GM21528 (cell line): ENCODE results near the gene CAPN15.

Experiments used
- ATAC-seq: cut with Tn5 transposase; IDR thresholded peaks from one replicate; pipeline ENCODE4 v1.9.1; 2021; ENCODE audit warnings: mild to moderate bottlenecking, moderate library complexity; ENCODE audit not compliant: unreplicated experiment, low FRiP score

Gene CAPN15

DNA sequence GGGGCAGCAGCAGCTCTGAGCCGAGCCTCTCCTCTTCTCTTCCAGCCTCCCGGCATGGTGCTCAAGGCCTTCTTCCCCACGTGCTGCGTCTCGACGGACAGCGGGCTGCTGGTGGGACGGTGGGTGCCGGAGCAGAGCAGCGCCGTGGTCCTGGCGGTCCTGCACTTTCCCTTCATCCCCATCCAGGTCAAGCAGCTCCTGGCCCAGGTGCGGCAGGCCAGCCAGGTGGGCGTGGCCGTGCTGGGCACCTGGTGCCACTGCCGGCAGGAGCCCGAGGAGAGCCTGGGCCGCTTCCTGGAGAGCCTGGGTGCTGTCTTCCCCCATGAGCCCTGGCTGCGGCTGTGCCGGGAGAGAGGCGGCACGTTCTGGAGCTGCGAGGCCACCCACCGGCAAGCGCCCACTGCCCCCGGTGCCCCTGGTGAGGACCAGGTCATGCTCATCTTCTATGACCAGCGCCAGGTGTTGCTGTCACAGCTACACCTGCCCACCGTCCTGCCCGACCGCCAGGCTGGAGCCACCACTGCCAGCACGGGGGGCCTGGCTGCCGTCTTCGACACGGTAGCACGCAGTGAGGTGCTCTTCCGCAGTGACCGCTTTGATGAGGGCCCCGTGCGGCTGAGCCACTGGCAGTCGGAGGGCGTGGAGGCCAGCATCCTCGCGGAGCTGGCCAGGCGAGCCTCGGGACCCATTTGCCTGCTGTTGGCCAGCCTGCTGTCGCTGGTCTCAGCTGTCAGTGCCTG lies 46.7 kb downstream of the CAPN15 start:
- no peak for ATAC-seq

DNA sequence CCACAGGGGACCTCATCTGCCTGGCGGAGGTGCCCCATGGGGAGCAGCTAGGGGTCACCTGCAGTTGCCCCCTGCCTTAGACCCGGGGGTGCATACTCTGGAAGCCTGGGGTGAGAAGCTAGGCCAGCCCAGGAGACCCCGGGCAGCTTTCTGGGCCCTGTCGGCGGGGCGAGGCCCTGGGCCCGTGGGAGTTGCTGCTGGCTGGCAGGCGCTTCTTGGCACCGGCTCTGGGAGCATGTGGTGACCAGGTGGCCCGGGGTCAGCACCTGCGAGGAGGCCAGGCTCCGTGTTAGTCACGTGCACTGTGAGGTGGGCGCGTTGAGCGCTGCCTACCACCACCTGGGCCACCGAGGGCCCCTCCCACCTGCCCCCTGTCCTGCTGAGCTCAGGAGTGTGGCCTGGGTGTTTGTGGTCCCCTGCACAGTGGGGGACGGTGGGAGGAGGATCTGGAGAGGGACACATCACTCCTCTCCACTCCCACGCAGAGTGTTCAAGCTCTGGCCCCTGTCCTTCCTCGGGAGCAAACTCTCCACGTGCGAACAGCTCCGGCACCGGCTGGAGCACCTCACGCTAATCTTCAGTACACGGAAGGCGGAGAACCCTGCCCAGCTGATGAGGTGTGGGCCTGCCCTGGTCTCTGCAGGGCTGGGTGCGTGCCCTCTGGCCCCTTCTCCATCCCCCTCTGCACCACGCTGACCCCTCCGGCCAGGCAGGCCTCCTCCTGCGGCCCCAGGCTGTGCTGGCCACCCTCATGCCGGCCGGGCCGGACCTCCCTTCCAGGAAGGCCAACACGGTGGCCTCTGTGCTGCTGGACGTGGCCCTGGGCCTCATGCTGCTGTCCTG lies 48.1 kb downstream of the CAPN15 start:
- ATAC-seq: no peak

DNA sequence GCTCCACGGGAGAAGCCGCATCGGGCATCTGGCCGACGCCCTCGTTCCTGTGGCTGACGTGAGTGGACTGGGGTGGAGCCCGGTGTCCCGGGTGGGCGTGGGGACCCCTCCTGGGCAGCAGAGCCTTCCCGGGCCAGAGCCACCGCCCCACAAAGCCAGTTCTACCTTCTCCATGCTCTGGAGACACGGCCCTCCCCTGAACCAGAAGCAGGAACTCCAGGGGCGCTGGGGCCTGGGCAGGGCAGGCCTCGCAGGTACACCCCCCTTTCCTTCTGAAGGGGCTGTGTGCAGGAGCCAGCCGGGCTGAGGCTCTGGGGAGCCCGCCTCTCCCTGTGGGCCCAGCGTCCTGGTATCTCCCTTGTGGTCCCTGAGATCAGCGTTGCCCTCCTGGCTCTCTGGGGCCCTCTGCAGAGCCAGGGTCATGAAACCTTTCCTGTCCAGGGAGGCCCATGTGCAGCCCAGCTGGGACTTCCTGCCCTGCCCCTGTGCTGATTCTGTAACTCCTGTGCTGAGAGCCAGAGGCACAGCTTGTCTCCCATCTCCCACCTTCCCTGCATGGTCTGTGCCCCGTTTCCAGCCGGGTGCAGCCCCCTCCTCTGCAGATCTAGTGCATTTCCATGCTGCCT lies 48.8 kb downstream of the CAPN15 start:
- no peak for ATAC-seq

DNA sequence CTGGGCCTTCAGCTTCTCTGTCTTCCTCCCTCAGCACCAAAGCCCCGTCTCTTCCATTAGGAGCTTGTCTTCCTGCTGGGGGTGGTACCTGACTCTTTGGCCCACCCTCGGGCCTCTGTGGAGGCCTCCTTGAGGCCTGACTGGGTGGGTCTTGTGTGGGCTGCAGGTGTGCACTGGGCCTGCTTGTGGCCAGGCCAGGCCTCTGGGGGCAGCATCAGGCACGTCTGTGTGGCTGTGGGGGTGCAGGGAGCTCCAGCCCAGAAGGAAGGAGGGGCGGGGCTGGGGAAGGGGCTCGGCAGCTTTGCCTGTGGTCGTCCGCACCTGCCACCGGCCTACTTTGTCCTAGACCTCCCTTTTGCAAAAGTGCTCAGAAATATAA lies 49.3 kb downstream of the CAPN15 start:
- no peak for ATAC-seq

DNA sequence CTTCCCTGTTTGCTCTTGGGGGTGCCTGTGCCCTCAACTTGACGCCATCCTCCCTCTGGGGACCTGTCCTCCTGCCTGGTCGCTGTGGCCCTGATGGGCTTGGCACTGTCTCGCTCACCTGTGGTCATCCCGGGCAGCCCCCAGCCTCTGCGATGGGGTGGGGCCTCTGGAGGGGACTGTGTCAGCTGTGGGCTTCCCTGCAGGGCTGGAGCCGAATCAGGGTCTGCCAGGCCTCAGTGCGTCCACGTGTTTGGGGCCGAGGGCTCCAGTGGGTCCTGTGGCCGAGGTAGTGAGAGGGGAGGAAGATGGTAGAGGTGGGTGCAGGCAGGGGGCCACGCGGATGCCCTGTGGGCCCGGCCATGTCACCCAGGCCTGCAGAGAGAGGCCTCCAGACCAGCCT lies 50.3 kb downstream of the CAPN15 start:
- no peak for ATAC-seq

DNA sequence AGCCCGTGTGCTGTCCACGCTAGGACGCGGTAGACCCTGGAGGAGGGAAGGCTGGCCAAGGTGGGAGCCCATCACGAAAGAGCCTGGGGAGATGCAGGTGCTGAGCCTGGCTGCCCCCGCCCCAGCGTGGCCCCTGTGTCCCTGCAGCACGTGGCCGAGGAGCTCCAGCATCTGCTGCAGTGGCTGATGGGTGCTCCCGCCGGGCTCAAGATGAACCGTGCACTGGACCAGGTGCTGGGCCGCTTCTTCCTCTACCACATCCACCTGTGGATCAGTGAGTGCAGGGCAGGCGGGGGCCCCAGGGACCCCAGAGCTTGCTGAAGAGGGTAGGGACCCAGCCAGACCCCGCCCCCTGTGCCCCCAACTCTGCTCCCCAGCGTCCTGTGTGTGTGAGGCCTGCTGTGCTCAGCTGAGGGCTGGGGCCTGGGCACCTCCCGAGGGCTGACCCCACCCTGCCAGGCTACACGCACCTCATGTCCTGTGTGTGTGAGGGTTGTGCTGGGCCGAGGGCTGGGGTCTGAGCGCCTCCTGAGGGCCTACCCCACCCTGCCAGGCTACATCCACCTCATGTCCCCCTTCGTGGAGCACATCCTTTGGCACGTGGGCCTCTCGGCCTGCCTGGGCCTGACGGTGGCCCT lies 50.8 kb downstream of the CAPN15 start:
- ATAC-seq: no peak

DNA sequence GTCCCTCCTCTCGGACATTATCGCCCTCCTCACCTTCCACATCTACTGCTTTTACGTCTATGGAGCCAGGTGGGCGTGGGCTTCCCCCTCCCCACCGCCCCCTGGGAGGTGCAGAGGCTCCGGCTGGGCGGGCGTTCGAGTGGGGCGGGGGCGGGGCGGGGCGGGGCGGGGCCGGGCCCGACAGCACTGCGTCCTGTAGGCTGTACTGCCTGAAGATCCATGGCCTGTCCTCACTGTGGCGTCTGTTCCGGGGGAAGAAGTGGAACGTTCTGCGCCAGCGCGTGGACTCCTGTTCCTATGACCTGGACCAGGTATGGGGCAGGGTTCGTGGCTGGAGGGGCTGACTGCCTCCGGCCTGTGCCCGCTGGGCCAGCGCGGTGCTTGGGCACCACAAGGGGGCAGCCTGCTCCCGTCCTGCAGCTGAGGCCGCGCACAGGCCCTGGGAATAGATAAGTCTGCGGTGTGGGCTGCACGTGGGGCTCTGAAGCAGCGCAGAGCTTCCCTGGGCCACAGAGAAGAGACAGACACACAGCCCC lies 51.4 kb downstream of the CAPN15 start:
- ATAC-seq: no peak

DNA sequence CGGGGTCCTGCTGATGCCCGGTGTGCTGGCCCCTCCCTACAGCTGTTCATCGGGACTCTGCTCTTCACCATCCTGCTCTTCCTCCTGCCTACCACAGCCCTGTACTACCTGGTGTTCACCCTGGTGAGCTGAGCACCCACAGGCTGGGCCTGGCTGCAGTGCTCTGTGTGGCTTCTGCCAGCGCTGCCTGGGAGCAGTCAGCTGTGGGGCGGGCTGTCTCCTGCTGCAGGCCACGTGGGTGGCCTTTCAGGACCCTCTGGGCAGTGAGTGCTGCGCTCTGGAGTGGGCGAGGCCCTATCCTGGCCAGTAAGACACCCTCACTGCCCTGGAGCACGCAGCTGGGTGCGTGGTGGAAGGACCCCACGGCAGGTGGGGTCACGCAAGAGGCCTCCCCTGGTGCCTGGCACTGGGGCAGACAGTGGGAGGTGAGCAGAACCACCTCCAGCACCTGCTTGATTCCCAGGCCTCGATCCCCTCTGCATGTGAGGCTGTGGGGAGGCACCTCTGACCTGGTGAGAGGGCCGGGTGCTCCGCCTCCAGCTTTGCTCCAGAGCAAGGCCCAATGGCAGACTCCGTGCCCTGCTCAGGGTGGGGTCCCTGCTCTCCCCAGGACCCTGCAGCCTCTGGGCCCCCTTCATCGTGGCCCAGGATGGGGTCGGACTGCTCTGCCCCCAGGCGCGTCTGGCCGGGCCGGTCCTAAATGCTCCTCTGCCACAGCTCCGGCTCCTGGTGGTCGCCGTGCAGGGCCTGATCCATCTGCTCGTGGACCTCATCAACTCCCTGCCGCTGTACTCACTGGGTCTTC lies 52.8 kb downstream of the CAPN15 start:
- no peak for ATAC-seq

DNA sequence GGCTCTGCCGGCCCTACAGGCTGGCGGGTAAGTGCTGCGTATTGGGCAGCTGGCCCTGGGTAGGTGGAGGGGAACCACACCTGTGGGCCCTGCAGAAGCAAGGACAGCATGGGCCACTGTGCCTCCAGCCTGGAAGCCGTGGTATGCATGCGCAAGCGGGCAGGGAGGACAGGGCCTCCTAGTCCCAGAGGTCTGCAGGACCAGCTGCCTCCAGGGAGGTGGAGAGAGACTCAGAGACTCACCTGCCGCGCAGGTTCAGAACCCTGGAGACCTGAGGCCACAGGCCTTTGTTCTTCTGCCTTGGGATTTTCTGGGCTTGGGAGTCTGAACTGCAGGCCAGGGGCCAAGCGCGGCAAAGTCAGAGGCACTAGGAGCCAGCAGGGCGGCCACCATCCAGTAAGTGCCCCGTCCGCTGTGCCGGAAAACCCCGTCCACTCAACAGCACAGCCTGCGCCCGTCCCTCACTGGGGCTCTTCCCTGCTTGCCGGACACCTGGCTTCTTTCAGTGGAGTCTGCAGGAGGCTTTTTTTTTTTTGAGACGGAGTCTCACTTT lies 53.5 kb downstream of the CAPN15 start:
- no peak for ATAC-seq

DNA sequence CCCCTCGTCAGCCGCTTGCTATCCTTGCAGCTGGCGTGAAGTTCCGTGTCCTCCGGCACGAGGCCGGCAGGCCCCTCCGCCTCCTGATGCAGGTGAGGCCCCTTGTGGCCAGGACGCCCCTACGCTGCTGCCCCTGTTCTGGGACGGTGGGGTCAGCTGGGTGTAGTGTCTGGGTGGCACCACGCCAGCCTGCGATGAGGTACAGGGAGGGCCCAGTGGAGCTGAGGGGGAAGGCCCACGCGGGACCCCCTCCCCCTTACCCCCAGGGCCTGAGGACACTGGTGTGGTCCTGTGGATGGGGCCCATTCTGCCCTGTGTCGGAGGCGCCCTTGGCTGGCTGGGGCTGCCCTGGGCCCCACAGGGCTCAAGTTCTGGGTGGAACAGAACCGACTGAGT lies 54.7 kb downstream of the CAPN15 start:
- no peak for ATAC-seq

DNA sequence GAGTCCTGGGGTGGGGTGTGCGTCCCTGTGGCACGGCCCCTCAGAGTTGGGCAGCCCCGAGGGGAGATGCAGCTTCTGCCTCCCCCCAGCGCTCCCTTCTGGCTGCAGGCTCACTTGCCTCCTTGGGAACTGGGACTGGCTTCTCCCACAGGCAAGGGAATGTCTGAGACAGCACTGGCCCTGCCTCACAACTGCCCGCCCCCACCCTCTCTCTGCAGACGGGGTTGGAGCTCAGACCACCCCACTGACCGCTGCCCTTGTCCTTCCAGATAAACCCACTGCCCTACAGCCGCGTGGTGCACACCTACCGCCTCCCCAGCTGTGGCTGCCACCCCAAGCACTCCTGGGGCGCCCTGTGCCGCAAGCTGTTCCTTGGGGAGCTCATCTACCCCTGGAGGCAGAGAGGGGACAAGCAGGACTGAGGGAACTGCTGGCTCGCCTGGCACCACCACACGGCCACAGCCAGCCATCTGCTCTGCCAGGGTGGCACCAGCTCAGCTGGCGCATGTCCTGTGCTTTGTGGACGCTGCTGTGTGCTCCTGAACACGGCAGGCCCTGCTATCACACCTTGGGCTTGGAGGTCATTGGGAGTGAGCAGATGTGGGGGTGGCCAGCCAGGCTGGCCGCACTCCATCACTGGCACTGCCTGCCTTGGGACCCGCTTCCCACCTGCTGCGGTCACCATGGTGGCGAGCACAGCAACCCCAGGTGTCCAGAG lies 55.3 kb downstream of the CAPN15 start:
- no peak for ATAC-seq

DNA sequence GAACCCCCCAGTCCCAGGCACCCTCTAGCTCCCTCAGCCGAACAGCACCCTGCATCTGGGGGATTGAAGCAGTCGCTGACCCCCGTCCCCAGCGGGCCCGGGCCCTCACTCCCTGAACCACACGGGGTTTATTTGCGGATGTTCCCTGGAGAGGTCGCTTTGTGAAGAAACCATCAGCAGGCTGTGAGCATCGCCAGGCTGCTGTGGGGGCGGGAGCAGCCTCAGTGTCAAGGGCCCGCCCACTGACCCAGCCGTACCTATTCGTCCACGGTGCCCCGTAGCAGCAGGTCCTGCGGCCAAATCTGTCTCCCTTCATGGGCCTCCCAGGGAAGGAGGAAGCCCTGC lies 55.9 kb downstream of the CAPN15 start:
- no peak for ATAC-seq

DNA sequence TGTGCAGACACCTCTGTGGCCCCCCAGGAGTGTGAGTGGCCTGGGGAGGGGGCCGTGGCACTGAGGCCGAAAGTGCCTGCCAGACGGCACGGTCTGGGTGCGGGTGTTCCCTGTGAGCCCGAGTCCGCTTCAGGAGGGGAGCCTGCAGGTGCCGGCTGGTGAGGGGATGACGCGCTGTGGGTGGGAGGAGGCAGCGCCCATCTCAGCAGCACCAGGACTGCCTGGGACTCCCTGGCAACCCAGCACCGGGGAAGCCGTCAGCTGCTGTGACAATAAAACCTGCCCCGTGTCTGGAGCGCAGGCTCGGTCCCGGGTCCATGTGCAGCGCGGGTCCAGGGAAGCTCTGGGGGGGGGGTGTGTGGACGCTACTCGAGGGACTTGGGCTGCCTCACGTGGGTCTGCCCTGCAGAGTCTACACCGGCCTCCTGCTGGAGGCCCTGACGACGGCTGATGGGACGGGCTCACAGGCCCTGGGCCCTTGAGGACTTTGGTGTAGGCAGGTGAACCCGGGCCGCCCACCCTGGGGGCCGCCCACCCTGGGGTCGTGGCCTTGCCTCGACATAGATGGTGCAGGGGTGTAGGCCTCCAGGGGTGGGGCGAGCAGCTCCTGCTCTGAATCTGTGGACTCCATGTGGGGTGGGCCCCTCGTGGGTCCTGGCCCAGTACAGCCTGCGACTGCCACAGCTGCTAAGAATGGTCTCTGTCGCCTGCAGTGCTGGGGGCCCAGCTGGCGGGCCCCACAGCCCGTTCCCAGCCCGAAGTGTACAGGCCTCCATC lies 56.5 kb downstream of the CAPN15 start:
- no peak for ATAC-seq

DNA sequence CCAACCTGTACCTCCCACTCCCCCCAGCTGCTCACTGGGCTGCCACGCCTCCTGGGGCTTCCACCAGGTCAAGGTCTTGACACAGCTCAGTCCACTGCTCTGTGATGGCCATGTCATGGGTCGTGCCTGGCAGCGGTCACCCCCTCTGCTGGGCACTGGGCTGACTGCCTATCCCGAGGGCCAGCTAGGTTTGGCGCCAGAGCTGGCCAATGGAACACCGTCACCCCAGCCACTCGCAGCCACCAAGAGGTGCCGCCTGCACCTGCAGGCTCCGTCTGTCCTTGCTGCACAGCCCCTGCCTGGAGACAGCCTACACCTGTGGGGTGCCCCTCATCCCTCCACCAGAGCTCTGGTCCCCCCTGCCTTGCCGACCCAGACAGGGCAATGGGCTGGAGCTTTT lies 57.8 kb downstream of the CAPN15 start:
- no peak for ATAC-seq

DNA sequence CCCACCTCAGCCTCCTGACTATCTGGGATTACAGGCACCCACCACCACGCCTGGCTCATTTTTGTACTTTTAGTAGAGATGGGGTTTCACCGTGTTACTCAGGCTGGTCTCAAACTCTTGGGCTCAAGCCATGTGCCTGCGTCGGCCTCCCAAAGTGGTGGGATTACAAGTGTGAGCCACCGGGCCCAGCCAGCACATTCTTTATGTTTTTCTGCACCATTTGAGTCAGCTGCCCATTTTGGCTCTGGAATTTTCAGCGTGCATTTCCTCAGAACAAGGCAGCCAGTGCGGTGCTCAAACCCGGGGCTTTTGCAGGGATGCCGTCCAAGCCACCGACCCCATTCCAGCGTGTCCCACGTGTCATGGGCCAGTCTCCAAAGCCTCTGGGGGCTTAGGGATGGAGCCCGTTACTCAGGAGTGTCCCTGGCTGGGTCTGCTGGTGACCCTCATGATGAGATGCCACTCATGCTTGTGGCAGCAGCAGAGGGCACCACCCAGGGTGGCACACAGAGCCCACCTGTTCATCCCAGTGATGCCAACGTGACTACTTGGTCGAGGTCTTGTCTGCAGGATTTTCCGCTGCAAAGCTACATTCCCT lies 58.6 kb downstream of the CAPN15 start:
- no peak for ATAC-seq

DNA sequence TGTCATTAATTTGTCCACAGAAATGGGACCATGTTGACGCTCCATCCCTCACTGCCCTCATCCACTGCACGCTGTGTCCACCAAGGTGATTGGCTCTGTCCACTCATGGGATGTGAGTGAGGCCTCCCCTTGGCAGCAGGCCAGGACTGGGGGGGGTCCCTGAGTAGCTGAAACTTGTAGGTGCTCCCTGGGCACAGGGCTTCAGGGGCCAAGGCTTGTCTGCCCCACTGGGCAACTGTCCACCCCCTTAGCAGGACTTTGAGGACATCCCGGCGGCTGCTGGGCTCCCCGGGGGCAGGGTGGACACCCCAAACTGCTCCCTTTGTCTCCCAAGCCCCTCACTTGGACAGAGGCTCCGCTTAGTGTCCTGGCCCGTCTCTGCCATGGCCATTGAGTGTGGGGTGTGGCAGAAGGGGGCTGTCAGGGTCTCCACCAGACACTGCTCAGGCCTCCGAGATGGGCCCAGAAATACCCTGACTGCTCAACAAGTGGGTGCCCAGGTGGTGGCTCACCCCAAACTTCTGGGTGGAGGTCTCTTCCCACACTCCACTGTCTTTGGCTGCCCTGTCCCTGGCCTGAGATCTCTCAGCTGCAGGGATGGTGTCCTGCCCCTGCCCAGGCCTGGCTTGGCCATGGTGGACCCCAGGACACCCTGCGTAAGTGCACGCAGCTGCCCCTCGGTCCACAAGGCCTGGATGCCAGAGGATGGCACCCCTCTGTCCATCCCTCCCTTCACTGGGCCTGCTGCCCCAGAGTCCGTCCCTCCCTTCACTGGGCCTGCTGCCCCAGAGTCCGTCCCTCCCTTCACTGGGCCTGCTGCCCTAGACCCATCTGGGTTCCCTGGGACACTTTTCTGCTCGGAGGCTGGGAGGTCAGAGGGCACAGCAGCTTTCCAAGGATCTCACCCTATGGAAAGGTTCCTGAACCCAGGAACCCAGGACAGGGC lies 59.4 kb downstream of the CAPN15 start:
- ATAC-seq: no peak

DNA sequence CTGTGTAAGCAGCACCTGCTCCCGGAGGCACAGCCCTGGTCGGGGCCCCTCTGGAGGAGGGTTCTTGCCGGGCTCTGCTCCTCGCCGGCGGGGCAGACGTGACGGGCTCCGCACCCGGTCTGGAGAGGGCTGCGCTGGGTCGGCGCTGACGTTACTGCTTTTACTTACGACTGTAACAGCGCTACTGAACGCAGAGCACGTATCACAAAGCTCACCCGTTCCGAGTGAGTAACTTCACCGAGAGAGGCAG lies 61.1 kb downstream of the CAPN15 start:
- ATAC-seq: peak; percentile 18
